ENCODE results near the gene ARSK.
"Not testable (repeated sequence)": the region's sequence is repeated elsewhere in the genome, so short reads cannot be mapped to it uniquely, and the experiment has no call there.

The ARSK gene

GRCh38 chr5:95621839-95622629, 67.1 kb downstream of the ARSK start:
- DNase-seq = no peak

- DNase-seq = no peak
Measured at GRCh38 chr5:95623706-95624105, 68.8 kb downstream of the ARSK start.

GRCh38 chr5:95624368-95624767, 69.5 kb downstream of the ARSK start:
- DNase-seq = no peak

GRCh38 chr5:95626701-95627100, 71.8 kb downstream of the ARSK start:
- no peak for DNase-seq

- no peak for DNase-seq
Measured at GRCh38 chr5:95627971-95628810, 73.3 kb downstream of the ARSK start.

GRCh38 chr5:95628933-95629332, 74.0 kb downstream of the ARSK start:
- no peak for DNase-seq

GRCh38 chr5:95630394-95630917, 75.6 kb downstream of the ARSK start:
- DNase-seq = no peak

- DNase-seq = peak; percentile 83
Measured at GRCh38 chr5:95631255-95631958, 76.5 kb downstream of the ARSK start.

GRCh38 chr5:95631991-95632675, 77.2 kb downstream of the ARSK start:
- peak; percentile 72 for DNase-seq

- DNase-seq = not testable (repeated sequence)
Measured at GRCh38 chr5:95632942-95633341, 78.0 kb downstream of the ARSK start.

GRCh38 chr5:95633671-95634070, 78.8 kb downstream of the ARSK start:
- DNase-seq = no peak

- no peak for DNase-seq
Measured at GRCh38 chr5:95634081-95634480, 79.2 kb downstream of the ARSK start.

- no peak for DNase-seq
Measured at GRCh38 chr5:95638632-95639031, 83.7 kb downstream of the ARSK start.

- DNase-seq = no peak
Measured at GRCh38 chr5:95641741-95642220, 86.9 kb downstream of the ARSK start.

- no peak for DNase-seq
Measured at GRCh38 chr5:95643152-95643551, 88.3 kb downstream of the ARSK start.

- peak; percentile 60 for DNase-seq
Measured at GRCh38 chr5:95644351-95645042, 89.6 kb downstream of the ARSK start.

GRCh38 chr5:95646226-95646568, 91.3 kb downstream of the ARSK start:
- not testable (repeated sequence) for DNase-seq

- peak; percentile 97 for DNase-seq
Measured at GRCh38 chr5:95646569-95647431, 91.9 kb downstream of the ARSK start, which contains the start of gene RFESD. Gene RFESD, plus strand, starts transcription at chr5:95646777. Its CDS starts 5,495 bp downstream, at chr5:95652272.

- no peak for DNase-seq
Measured at GRCh38 chr5:95647886-95648860, 93.3 kb downstream of the ARSK start.

Measured in fibroblast of skin of scalp (primary cell).